HepG2 (cell line): ENCODE data around the gene FBF1. TPM values are rescaled to one million over a fixed set of nuclear protein-coding genes. Genes with fewer than 3 reads are reported as not detected.

Experiments used
- AGO2 ChIP-seq: fragments of 200-400 bp; formaldehyde crosslinking; optimal IDR thresholded peaks from 2 replicates; pipeline ENCODE3; 2017; ENCODE audit warnings: mild to moderate bottlenecking, low read depth, low read length, moderate library complexity
- ATM ChIP-seq: fragments of 450-650 bp; IDR thresholded peaks from 2 replicates; pipeline ENCODE4 v1.7.1; 2017; ENCODE audit warnings: mild to moderate bottlenecking, borderline replicate concordance
- FOSL1 ChIP-seq: sonication (generic); formaldehyde crosslinking; IDR thresholded peaks from 2 replicates; pipeline ENCODE4 v1.9.0; 2021; ENCODE audit warnings: missing genetic modification reagents, borderline replicate concordance
- GATAD2A ChIP-seq: IDR thresholded peaks from 2 replicates; pipeline ENCODE4 v1.6.1; 2016
- HDAC6 ChIP-seq: fragments of 200-600 bp; sonication (generic); IDR thresholded peaks from 2 replicates; pipeline ENCODE4 v1.7.0; 2017; ENCODE audit warnings: mild to moderate bottlenecking, antibody characterized with exemption, low read length, low read depth
- MTA3 ChIP-seq: sonication (generic); formaldehyde crosslinking; IDR thresholded peaks from 2 replicates; pipeline ENCODE4 v1.4.0; 2020; ENCODE audit warnings: missing genetic modification reagents
- NRL ChIP-seq: sonication (generic); formaldehyde crosslinking; IDR thresholded peaks from 2 replicates; pipeline ENCODE4 v1.5.0; 2020; ENCODE audit warnings: missing genetic modification reagents, mild to moderate bottlenecking, moderate library complexity, borderline replicate concordance
- PHF20 ChIP-seq: sonication (generic); formaldehyde crosslinking; IDR thresholded peaks from 2 replicates; pipeline ENCODE4 v1.5.0; 2020; ENCODE audit warnings: mild to moderate bottlenecking, missing genetic modification reagents
- RARA ChIP-seq: IDR thresholded peaks from 2 replicates; pipeline ENCODE4 v1.6.1; 2016; ENCODE audit warnings: missing genetic modification reagents, missing compliant biosample characterization
- RFX3 ChIP-seq: IDR thresholded peaks from 2 replicates; pipeline ENCODE4 v1.6.1; 2016; ENCODE audit warnings: missing biosample characterization, missing genetic modification reagents
- TERF1 ChIP-seq: sonication (generic); formaldehyde crosslinking; IDR thresholded peaks from 2 replicates; pipeline ENCODE4 v1.8.0; 2022; ENCODE audit warnings: mild to moderate bottlenecking, missing genetic modification reagents, moderate library complexity
- TRAFD1 ChIP-seq: sonication (generic); formaldehyde crosslinking; IDR thresholded peaks from 2 replicates; pipeline ENCODE4 v1.5.1; 2020; ENCODE audit warnings: missing genetic modification reagents, mild to moderate bottlenecking, borderline replicate concordance
- ZNF232 ChIP-seq: sonication (generic); formaldehyde crosslinking; IDR thresholded peaks from 2 replicates; pipeline ENCODE4 v1.4.0; 2020; ENCODE audit warnings: missing genetic modification reagents, borderline replicate concordance
- ZNF256 ChIP-seq: sonication (generic); formaldehyde crosslinking; conservative IDR thresholded peaks from 2 replicates; pipeline ENCODE4 v1.4.0; 2020; ENCODE audit warnings: missing genetic modification reagents
- ZNF362 ChIP-seq: sonication (generic); formaldehyde crosslinking; IDR thresholded peaks from 2 replicates; pipeline ENCODE4 v1.4.0; 2020; ENCODE audit warnings: missing genetic modification reagents, mild to moderate bottlenecking, borderline replicate concordance
- ZNF382 ChIP-seq: sonication (generic); formaldehyde crosslinking; IDR thresholded peaks from 2 replicates; pipeline ENCODE4 v1.5.0; 2020; ENCODE audit warnings: missing genetic modification reagents, mild to moderate bottlenecking, borderline replicate concordance
- ZNF546 ChIP-seq: sonication (generic); formaldehyde crosslinking; conservative IDR thresholded peaks from 2 replicates; pipeline ENCODE4 v1.8.1; 2023; ENCODE audit warnings: mild to moderate bottlenecking, missing genetic modification reagents
- polyA plus RNA-seq, 8 experiments: library from polyadenylated mRNA; depleted of rRNA in 3 of 8; stranded (reverse) in 7 of 8; unstranded in 1 of 8; fragments of >200 nt; fragmentation: Illumina TruSeq in 4 of 8; extraction: Trizol in 4 of 8; gene quantifications; 2 replicates each; pipeline versions ENCODE4 v1.2.1 to v1.2.3, GENCODE V29; 2011 to 2016; ENCODE audit warnings: low read depth in 4 of 8, missing spikeins in 1 of 8, mixed read lengths in 1 of 8; ENCODE audit not compliant: insufficient read depth in 1 of 8
- total RNA-seq, 5 experiments: library from RNA; depleted of rRNA; stranded (reverse); fragments of >200 nt; fragmentation: Illumina TruSeq; extraction: Trizol; gene quantifications; 2 replicates each; pipeline ENCODE4 v1.2.3, GENCODE V29; 2016; ENCODE audit warnings: low read depth in 1 of 5
- TF ChIP-seq, protein P1 (sequence below): sonication (generic); formaldehyde crosslinking; IDR thresholded peaks from 2 replicates; pipeline ENCODE4 v1.4.0; 2020; ENCODE audit warnings: missing genetic modification reagents
- TF ChIP-seq, protein P2 (sequence below): sonication (generic); formaldehyde crosslinking; IDR thresholded peaks from 2 replicates; pipeline ENCODE4 v1.4.0; 2020; ENCODE audit warnings: low read depth, mild to moderate bottlenecking, missing genetic modification reagents
- TF ChIP-seq, protein P3 (sequence below): sonication (generic); formaldehyde crosslinking; IDR thresholded peaks from 2 replicates; pipeline ENCODE4 v1.4.0; 2020; ENCODE audit warnings: missing genetic modification reagents, borderline replicate concordance

FBF1 gene
- total and polyA plus RNA-seq, 2 of the 13 experiments (the other 11 are each of a cell fraction or from before 2014, with no cell fraction given), result 2.4 to 8.1 TPM

GRCh38 chr17:75872434-75873351, 68.1 kb downstream of the FBF1 start (continued):
- TF ChIP-seq ZNF362 (CRISPR knock-in tag) (peak; percentile 73; the same call in 1 of the 2 replicates), RFX3 (peak; percentile 68), ZNF232 (CRISPR knock-in tag) (no peak; the same call in 1 of the 2 replicates), TRAFD1 (CRISPR knock-in tag) (0 out of 2 replicates have a peak, but pooled peaks have one; percentile 84), MTA3 (CRISPR knock-in tag) (no peak), HDAC6 (no peak), PHF20 (peak; percentile 53; the same call in 1 of the 2 replicates), RARA (CRISPR knock-in tag) (peak; percentile 98), ATM (no peak), ZNF256 (CRISPR knock-in tag) (peak; percentile 74; the same call in 1 of the 2 replicates), AGO2 (peak; percentile 99), ZNF382 (CRISPR knock-in tag) (no peak), FOSL1 (CRISPR knock-in tag) (no peak), TERF1 (CRISPR knock-in tag) (no peak), ZNF546 (no peak; the same call in 1 of the 2 replicates), NRL (CRISPR knock-in tag) (peak; percentile 60; the same call in 1 of the 2 replicates), GATAD2A (CRISPR knock-in tag) (peak; percentile 97)
- TF ChIP-seq, protein P1, sequence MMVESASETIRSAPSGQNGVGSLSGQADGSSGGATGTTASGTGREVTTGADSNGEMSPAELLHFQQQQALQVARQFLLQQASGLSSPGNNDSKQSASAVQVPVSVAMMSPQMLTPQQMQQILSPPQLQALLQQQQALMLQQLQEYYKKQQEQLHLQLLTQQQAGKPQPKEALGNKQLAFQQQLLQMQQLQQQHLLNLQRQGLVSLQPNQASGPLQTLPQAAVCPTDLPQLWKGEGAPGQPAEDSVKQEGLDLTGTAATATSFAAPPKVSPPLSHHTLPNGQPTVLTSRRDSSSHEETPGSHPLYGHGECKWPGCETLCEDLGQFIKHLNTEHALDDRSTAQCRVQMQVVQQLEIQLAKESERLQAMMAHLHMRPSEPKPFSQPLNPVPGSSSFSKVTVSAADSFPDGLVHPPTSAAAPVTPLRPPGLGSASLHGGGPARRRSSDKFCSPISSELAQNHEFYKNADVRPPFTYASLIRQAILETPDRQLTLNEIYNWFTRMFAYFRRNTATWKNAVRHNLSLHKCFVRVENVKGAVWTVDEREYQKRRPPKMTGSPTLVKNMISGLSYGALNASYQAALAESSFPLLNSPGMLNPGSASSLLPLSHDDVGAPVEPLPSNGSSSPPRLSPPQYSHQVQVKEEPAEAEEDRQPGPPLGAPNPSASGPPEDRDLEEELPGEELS (CRISPR knock-in tag), result peak; percentile 99
- TF ChIP-seq, protein P2, sequence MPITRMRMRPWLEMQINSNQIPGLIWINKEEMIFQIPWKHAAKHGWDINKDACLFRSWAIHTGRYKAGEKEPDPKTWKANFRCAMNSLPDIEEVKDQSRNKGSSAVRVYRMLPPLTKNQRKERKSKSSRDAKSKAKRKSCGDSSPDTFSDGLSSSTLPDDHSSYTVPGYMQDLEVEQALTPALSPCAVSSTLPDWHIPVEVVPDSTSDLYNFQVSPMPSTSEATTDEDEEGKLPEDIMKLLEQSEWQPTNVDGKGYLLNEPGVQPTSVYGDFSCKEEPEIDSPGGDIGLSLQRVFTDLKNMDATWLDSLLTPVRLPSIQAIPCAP (CRISPR knock-in tag), result no peak
- TF ChIP-seq, protein P3, sequence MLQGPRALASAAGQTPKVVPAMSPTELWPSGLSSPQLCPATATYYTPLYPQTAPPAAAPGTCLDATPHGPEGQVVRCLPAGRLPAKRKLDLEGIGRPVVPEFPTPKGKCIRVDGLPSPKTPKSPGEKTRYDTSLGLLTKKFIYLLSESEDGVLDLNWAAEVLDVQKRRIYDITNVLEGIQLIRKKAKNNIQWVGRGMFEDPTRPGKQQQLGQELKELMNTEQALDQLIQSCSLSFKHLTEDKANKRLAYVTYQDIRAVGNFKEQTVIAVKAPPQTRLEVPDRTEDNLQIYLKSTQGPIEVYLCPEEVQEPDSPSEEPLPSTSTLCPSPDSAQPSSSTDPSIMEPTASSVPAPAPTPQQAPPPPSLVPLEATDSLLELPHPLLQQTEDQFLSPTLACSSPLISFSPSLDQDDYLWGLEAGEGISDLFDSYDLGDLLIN (CRISPR knock-in tag), result no peak
